ENCODE data around the gene NRN1L.

GRCh38 chr16:67846320-67847063, 38.2 kb upstream of the NRN1L start, which contains the start of gene NUTF2:
- TF ChIP-seq, protein P1, sequence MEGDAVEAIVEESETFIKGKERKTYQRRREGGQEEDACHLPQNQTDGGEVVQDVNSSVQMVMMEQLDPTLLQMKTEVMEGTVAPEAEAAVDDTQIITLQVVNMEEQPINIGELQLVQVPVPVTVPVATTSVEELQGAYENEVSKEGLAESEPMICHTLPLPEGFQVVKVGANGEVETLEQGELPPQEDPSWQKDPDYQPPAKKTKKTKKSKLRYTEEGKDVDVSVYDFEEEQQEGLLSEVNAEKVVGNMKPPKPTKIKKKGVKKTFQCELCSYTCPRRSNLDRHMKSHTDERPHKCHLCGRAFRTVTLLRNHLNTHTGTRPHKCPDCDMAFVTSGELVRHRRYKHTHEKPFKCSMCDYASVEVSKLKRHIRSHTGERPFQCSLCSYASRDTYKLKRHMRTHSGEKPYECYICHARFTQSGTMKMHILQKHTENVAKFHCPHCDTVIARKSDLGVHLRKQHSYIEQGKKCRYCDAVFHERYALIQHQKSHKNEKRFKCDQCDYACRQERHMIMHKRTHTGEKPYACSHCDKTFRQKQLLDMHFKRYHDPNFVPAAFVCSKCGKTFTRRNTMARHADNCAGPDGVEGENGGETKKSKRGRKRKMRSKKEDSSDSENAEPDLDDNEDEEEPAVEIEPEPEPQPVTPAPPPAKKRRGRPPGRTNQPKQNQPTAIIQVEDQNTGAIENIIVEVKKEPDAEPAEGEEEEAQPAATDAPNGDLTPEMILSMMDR (IDR thresholded peaks at IDR 0.05; ENCODE audit: low read depth, low read length, poor library complexity, severe bottlenecking): no peak
- no peak for TF ChIP-seq EZH2phosphoT487 (IDR thresholded peaks at IDR 0.05; ENCODE audit: borderline replicate concordance, low read length)

Data from DOHH2 (cell line).